Stomach (tissue), 9 donors: Measurements from ENCODE around the gene GPR143. TPM values are rescaled to one million over a fixed set of nuclear protein-coding genes. Genes with fewer than 3 reads are reported as not detected.
"Not testable (repeated sequence)": the region's sequence is repeated elsewhere in the genome, so short reads cannot be mapped to it uniquely, and the experiment has no call there.

ENCODE experiments used
- DNase-seq, 2 donors: peaks; one replicate each; pipeline versions ENCODE4 v3.0.0 to v3.0.0-alpha.2; 2013 to 2019
- H3K27ac ChIP-seq, 5 donors: fragments of 200-600 bp in 4 of 5; sonication (generic) in 4 of 5; one replicate each; pipeline ENCODE4 v1.5.1; 2013 to 2019; ENCODE audit warnings: mild to moderate bottlenecking in 1 of 5, moderate library complexity in 1 of 5
- H3K27me3 ChIP-seq, 3 donors: fragments of 200-600 bp; sonication (generic); one replicate each; pipeline ENCODE4 v1.5.1; 2017 to 2019; ENCODE audit warnings: mixed run types in 1 of 3
- H3K36me3 ChIP-seq, 4 donors: fragments of 200-600 bp; sonication (generic); 1 replicate in 3 of 4; 2 replicates in 1 of 4; pipeline ENCODE4 v1.5.1; 2016 to 2019
- H3K4me1 ChIP-seq, 4 donors: fragments of 200-600 bp; sonication (generic); one replicate each; pipeline ENCODE4 v1.5.1; 2016 to 2019
- H3K4me3 ChIP-seq, 4 donors: fragments of 200-600 bp; sonication (generic) in 3 of 4; one replicate each; pipeline ENCODE4 v1.5.1; 2016 to 2019; ENCODE audit warnings: mild to moderate bottlenecking in 1 of 4
- H3K9me3 ChIP-seq, 4 donors: fragments of 200-600 bp; sonication (generic); one replicate each; pipeline ENCODE4 v1.5.1; 2016 to 2019
- CTCF ChIP-seq, 7 experiments: fragments of 450-650 bp in 4 of 7; fragments of 200-600 bp in 3 of 7; sonication (generic) in 3 of 7; IDR thresholded peaks; one replicate each; pipeline ENCODE4 v1.5.1; 2016 to 2019; ENCODE audit warnings: antibody characterized with exemption in 7 of 7, control low read depth in 2 of 7, mild to moderate bottlenecking in 1 of 7
- EP300 ChIP-seq: sonication (generic); formaldehyde crosslinking; IDR thresholded peaks from one replicate; pipeline ENCODE4 v1.6.1; 2017; ENCODE audit warnings: antibody characterized with exemption
- POLR2A ChIP-seq, 4 donors: fragments of 450-650 bp; IDR thresholded peaks; one replicate each; pipeline ENCODE4 v1.6.1; 2016; ENCODE audit warnings: antibody characterized with exemption in 4 of 4, control low read depth in 2 of 4, mild to moderate bottlenecking in 1 of 4, moderate library complexity in 1 of 4
- POLR2AphosphoS5 ChIP-seq, 3 donors: sonication (generic); formaldehyde crosslinking; IDR thresholded peaks; one replicate each; pipeline ENCODE4 v1.6.1; 2016; ENCODE audit warnings: antibody characterized with exemption in 3 of 3
- WGBS, 5 donors: extraction: QIAGEN DNeasy Blood & Tissue Kit in 3 of 5; methylation state at CpG; one replicate each; pipeline versions ENCODE4 v1.1.5 to v1.1.7; 2013 to 2018; 5-methylcytosine and 5-hydroxymethylcytosine counted together
- intact Hi-C: fragments of 100-400 bp; cut with DNase I; formaldehyde crosslinking; loops from one replicate; pipeline ENCODE4 v1.15.1; 2023; ENCODE audit warnings: low total_unique reads
- polyA plus RNA-seq, 3 donors: library from polyadenylated mRNA; stranded (reverse); fragments of 200-250 nt; gene quantifications; one replicate each; pipeline ENCODE4 v1.2.3, GENCODE V29; 2013
- total RNA-seq, 5 donors: library from RNA; depleted of rRNA; stranded (reverse); fragments of >200 nt; gene quantifications; one replicate each; pipeline versions ENCODE4 v1.1.0 to v1.2.3, GENCODE V29; 2014 to 2016
- donor health status: healthy with polysubstance abuse.
- donor health status: Bipolar disorder and iron deficiency.
- donor health status: healthy.

Gene GPR143
- total and polyA plus RNA-seq, 8 donors: 0.46 to 2.3 (median 1.2) TPM; not detected in 4

GRCh38 chrX:9775930-9776329 is 10.3 kb upstream of the GPR143 start:
- Histone ChIP-seq H3K4me3 (no peak overlapping the region), H3K4me1 (no peaks in the 10 kb centered on the region), H3K9me3 (no peaks in the 10 kb centered on the region), H3K27me3 (no peaks in the 10 kb centered on the region), H3K27ac (no peak overlapping the region), H3K36me3 (no peaks in the 10 kb centered on the region)
- intact Hi-C loops: no loop called here
- no peak for TF ChIP-seq EP300
- DNase-seq: no peak
- WGBS, 5 donors: 59 to 85% (median 83%) methylated on average over 5 to 8 of the region's 8 CpGs

- TF ChIP-seq CTCF (IDR thresholded peaks at IDR 0.05) (no peak), POLR2A (IDR thresholded peaks at IDR 0.05) (no peak), POLR2AphosphoS5 (IDR thresholded peaks at IDR 0.05) (no peak), EP300 (no peak)
These were observed 7.3 kb upstream of the GPR143 start for GRCh38 chrX:9772943-9773342.

GRCh38 chrX:9770319-9770718 is 4.7 kb upstream of the GPR143 start:
- H3K36me3 ChIP-seq: no peaks in the 10 kb centered on the region
- H3K4me3 ChIP-seq: no peak overlapping the region
- WGBS, 5 donors: 23 to 35% (median 27%) methylated on average over 1 of the region's 1 CpG
- peaks cover 0 to 8% (median 0%) of the 10 kb centered on the region in 4 donors for H3K9me3 ChIP-seq
- peaks cover 0 to 5% (median 0%) of the 10 kb centered on the region in 4 donors for H3K4me1 ChIP-seq
- H3K27me3 ChIP-seq: peaks cover 0 to 14% (median 12%) of the 10 kb centered on the region in 3 donors
- no peak for DNase-seq
- H3K27ac ChIP-seq: no peak overlapping the region
- TF ChIP-seq POLR2A (IDR thresholded peaks at IDR 0.05) (no peak), EP300 (no peak)
- intact Hi-C loops: no loop called here

More at GRCh38 chrX:9772943-9773342, 7.3 kb upstream of the GPR143 start:
- H3K9me3 ChIP-seq: no peaks in the 10 kb centered on the region
- 78 to 85% (median 81%) methylated on average over 6 of the region's 6 CpGs for WGBS, 5 donors
- H3K4me3 ChIP-seq: no peak overlapping the region
- H3K27me3 ChIP-seq: no peaks in the 10 kb centered on the region
- H3K36me3 ChIP-seq: no peaks in the 10 kb centered on the region
- DNase-seq: no peak
- intact Hi-C loops: no loop called here
- H3K27ac ChIP-seq: no peak overlapping the region
- no peaks in the 10 kb centered on the region for H3K4me1 ChIP-seq

GRCh38 chrX:9768321-9768839 is 2.7 kb upstream of the GPR143 start:
- H3K27ac ChIP-seq, H3K36me3 ChIP-seq, DNase-seq, H3K4me1 ChIP-seq, intact Hi-C loops, H3K4me3 ChIP-seq: not testable (repeated sequence)
- Histone ChIP-seq H3K9me3 (peaks cover 0 to 15% (median 0%) of the 10 kb centered on the region in 4 donors), H3K27me3 (peaks cover 0 to 26% (median 17%) of the 10 kb centered on the region in 3 donors)
- WGBS, 5 donors: 67 to 91% (median 85%) methylated on average over 2 to 5 of the region's 5 CpGs

- 45 to 61% (median 52%) methylated on average over 6 of the region's 6 CpGs for WGBS, 5 donors
- Histone ChIP-seq H3K27ac (no peak overlapping the region), H3K4me1 (peaks cover 0 to 6% (median 0%) of the 10 kb centered on the region in 4 donors), H3K9me3 (peaks cover 0 to 15% (median 0%) of the 10 kb centered on the region in 4 donors), H3K27me3 (peaks cover 0 to 26% (median 17%) of the 10 kb centered on the region in 3 donors), H3K4me3 (no peak overlapping the region), H3K36me3 (no peaks in the 10 kb centered on the region)
- TF ChIP-seq POLR2AphosphoS5 (IDR thresholded peaks at IDR 0.05): no peak
- no peak for TF ChIP-seq CTCF (IDR thresholded peaks at IDR 0.05)
- no peak for TF ChIP-seq POLR2A (IDR thresholded peaks at IDR 0.05)
- no peak for TF ChIP-seq EP300
- intact Hi-C loops: no loop called here
- DNase-seq: no peak
These were observed 1.7 kb upstream of the GPR143 start for GRCh38 chrX:9767375-9767774.

GRCh38 chrX:9765072-9765736 is 443 bp downstream of the GPR143 start:
- no peak overlapping the region for H3K27ac ChIP-seq
- H3K9me3 ChIP-seq: peaks cover 0 to 15% (median 0%) of the 10 kb centered on the region in 4 donors
- TF ChIP-seq POLR2AphosphoS5 (IDR thresholded peaks at IDR 0.05): no peak
- no peak for TF ChIP-seq POLR2A (IDR thresholded peaks at IDR 0.05)
- TF ChIP-seq CTCF (IDR thresholded peaks at IDR 0.05): no peak
- TF ChIP-seq EP300: no peak
- DNase-seq: peak in 1 of 2 donors; percentile 20
- intact Hi-C loops: no loop called here
- no peaks in the 10 kb centered on the region for H3K36me3 ChIP-seq
- H3K4me1 ChIP-seq: peaks cover 0 to 6% (median 0%) of the 10 kb centered on the region in 4 donors
- peaks cover 0 to 26% (median 17%) of the 10 kb centered on the region in 3 donors for H3K27me3 ChIP-seq
- 10 to 45% (median 17%) methylated on average over 12 to 67 of the region's 67 CpGs for WGBS, 5 donors
- H3K4me3 ChIP-seq: no peak overlapping the region
